ENCODE measurements around the gene NDUFB1.

- no peak for TF ChIP-seq CTCF (IDR thresholded peaks at IDR 0.05)
- TF ChIP-seq POLR2A (IDR thresholded peaks at IDR 0.05): no peak
Observed at GRCh38 chr14:92144708-92145107, 23.2 kb upstream of the NDUFB1 start.
